Fibroblast of villous mesenchyme (primary cell): ENCODE measurements around the gene CHRD. TPM values are rescaled to one million over a fixed set of nuclear protein-coding genes. Genes with fewer than 3 reads are reported as not detected.

Experiments used
- DNase-seq: peaks from one replicate; pipeline ENCODE4 v3.0.0-alpha.2; 2010; ENCODE audit warnings: low read depth
- H3K4me3 ChIP-seq: 2 replicates; pipeline ENCODE4 v1.5.1; 2011; ENCODE audit warnings: low read depth, mild to moderate bottlenecking, low read length
- CTCF ChIP-seq: IDR thresholded peaks from 2 replicates; pipeline ENCODE4 v1.5.1; 2012; ENCODE audit warnings: low read depth, mild to moderate bottlenecking, low read length; ENCODE audit not compliant: insufficient read depth
- total RNA-seq: library from RNA; depleted of rRNA; stranded (reverse); fragments of >200 nt; gene quantifications from 2 replicates; pipeline ENCODE4 v1.2.3, GENCODE V29; 2012

Gene CHRD
- total RNA-seq, 1 donor = 1.7 TPM

- no peak for TF ChIP-seq CTCF
- no peak for DNase-seq
- no peak overlapping the region for H3K4me3 ChIP-seq
Observed at GRCh38 chr3:184384856-184385422, 5.1 kb downstream of the CHRD start.

- H3K4me3 ChIP-seq = no peak overlapping the region
- no peak for TF ChIP-seq CTCF
- no peak for DNase-seq
Observed at GRCh38 chr3:184386047-184386806, 6.4 kb downstream of the CHRD start.

GRCh38 chr3:184387174-184387714 lies 7.4 kb downstream of the CHRD start:
- H3K4me3 ChIP-seq = no peak overlapping the region
- no peak for DNase-seq
- TF ChIP-seq CTCF = no peak

- no peak overlapping the region for H3K4me3 ChIP-seq
- no peak for DNase-seq
- no peak for TF ChIP-seq CTCF
Observed at GRCh38 chr3:184388164-184388935, 8.5 kb downstream of the CHRD start.

- no peak for TF ChIP-seq CTCF
- H3K4me3 ChIP-seq = no peak overlapping the region
- no peak for DNase-seq
Observed at GRCh38 chr3:184388936-184389230, 9.0 kb downstream of the CHRD start.

- H3K4me3 ChIP-seq = no peak overlapping the region
- no peak for DNase-seq
- TF ChIP-seq CTCF = no peak
Observed at GRCh38 chr3:184389384-184389783, 9.5 kb downstream of the CHRD start.
